OCI-LY1 (cell line): Measurements from ENCODE around the gene MCHR1.

Experiments
- H2AFZ ChIP-seq: fragments of 200-600 bp; sonication (generic), shearing (Covaris generic); 2 replicates; pipeline ENCODE4 v1.6.0; 2014; ENCODE audit warnings: antibody characterized with exemption, mild to moderate bottlenecking, low read length
- H3F3A ChIP-seq: fragments of 200-600 bp; sonication (generic), shearing (Covaris generic); 2 replicates; pipeline ENCODE4 v1.6.0; 2014; ENCODE audit warnings: mild to moderate bottlenecking, antibody characterized with exemption, low read length, moderate library complexity; ENCODE audit not compliant: insufficient read depth
- H3K27ac ChIP-seq: fragments of 200-600 bp; sonication (generic); 2 replicates; pipeline ENCODE4 v1.5.1; 2014; ENCODE audit warnings: low read length, mixed run types, mild to moderate bottlenecking, low read depth; ENCODE audit not compliant: poor library complexity, severe bottlenecking
- H3K27me3 ChIP-seq: fragments of 200-600 bp; sonication (generic); 2 replicates; pipeline ENCODE4 v1.6.0; 2014; ENCODE audit warnings: antibody characterized with exemption, mild to moderate bottlenecking, low read length, moderate library complexity; ENCODE audit not compliant: insufficient read depth
- H3K36me3 ChIP-seq: fragments of 200-600 bp; sonication (generic); 2 replicates; pipeline ENCODE4 v1.6.1; 2014; ENCODE audit warnings: mild to moderate bottlenecking, antibody characterized with exemption, low read length, moderate library complexity, mixed read lengths; ENCODE audit not compliant: insufficient read depth
- H3K4me1 ChIP-seq: fragments of 200-600 bp; sonication (generic); 2 replicates; pipeline ENCODE4 v1.5.1; 2014; ENCODE audit warnings: mild to moderate bottlenecking, low read length, moderate library complexity; ENCODE audit not compliant: insufficient read depth, severe bottlenecking
- H3K4me2 ChIP-seq: fragments of 200-600 bp; sonication (generic), shearing (Covaris generic); 2 replicates; pipeline ENCODE4 v1.6.1; 2014; ENCODE audit warnings: low read length
- H3K4me3 ChIP-seq: fragments of 200-600 bp; sonication (generic); 2 replicates; pipeline ENCODE4 v1.5.1; 2014; ENCODE audit warnings: low read length, low read depth, mild to moderate bottlenecking, mixed read lengths; ENCODE audit not compliant: poor library complexity, severe bottlenecking
- H3K79me2 ChIP-seq: fragments of 200-600 bp; shearing (Covaris generic); 2 replicates; pipeline ENCODE4 v1.6.1; 2016; ENCODE audit warnings: mixed run types, low read length, mixed read lengths; ENCODE audit not compliant: insufficient read depth
- H3K9ac ChIP-seq: fragments of 200-600 bp; sonication (generic), shearing (Covaris generic); 2 replicates; pipeline ENCODE4 v1.6.1; 2014; ENCODE audit warnings: mild to moderate bottlenecking, low read length, mixed read lengths
- H3K9me2 ChIP-seq: fragments of 200-600 bp; sonication (generic), shearing (Covaris generic); 2 replicates; pipeline ENCODE4 v1.6.1; 2014; ENCODE audit warnings: low read depth, mild to moderate bottlenecking, low read length, mixed read lengths
- H3K9me3 ChIP-seq: fragments of 200-600 bp; shearing (Covaris generic); 2 replicates; pipeline ENCODE4 v1.6.1; 2014; ENCODE audit warnings: low read length, mixed read lengths
- H4K20me1 ChIP-seq: fragments of 200-600 bp; sonication (generic), shearing (Covaris generic); 2 replicates; pipeline ENCODE4 v1.6.0; 2016; ENCODE audit warnings: mild to moderate bottlenecking, low read length; ENCODE audit not compliant: insufficient read depth
- CTCF ChIP-seq: fragments of 200-600 bp; sonication (generic), shearing (Covaris generic); IDR thresholded peaks from 2 replicates; pipeline ENCODE4 v1.5.1; 2017; ENCODE audit warnings: mild to moderate bottlenecking, antibody characterized with exemption, low read length, moderate library complexity, mixed read lengths
- EZH2 ChIP-seq: fragments of 200-600 bp; sonication (generic), shearing (Covaris generic); IDR thresholded peaks from 2 replicates; pipeline ENCODE4 v1.8.0; 2017; ENCODE audit warnings: borderline replicate concordance, mixed run types, mild to moderate bottlenecking, antibody characterized with exemption, low read length, moderate library complexity, mixed read lengths

Gene MCHR1

GRCh38 chr22:40708177-40708576, 28.9 kb downstream of the MCHR1 start:
- Histone ChIP-seq H3K79me2 (no peaks in the 10 kb centered on the region), H3K27ac (no peak overlapping the region), H3F3A (no peaks in the 10 kb centered on the region), H3K9ac (no peak overlapping the region), H4K20me1 (no peaks in the 10 kb centered on the region), H3K4me2 (no peak overlapping the region), H3K36me3 (no peaks in the 10 kb centered on the region), H3K27me3 (no peaks in the 10 kb centered on the region; the same call in 1 of the 2 replicates), H3K4me1 (no peaks in the 10 kb centered on the region), H3K9me3 (peaks cover 2% of the 10 kb centered on the region; the same call in 1 of the 2 replicates), H3K9me2 (no peaks in the 10 kb centered on the region), H3K4me3 (no peak overlapping the region), H2AFZ (no peak overlapping the region)
- TF ChIP-seq CTCF (no peak), EZH2 (no peak)

GRCh38 chr22:40709752-40710413, 30.6 kb downstream of the MCHR1 start:
- H3K27me3 ChIP-seq, result no peaks in the 10 kb centered on the region; the same call in 1 of the 2 replicates
- no peaks in the 10 kb centered on the region for H3K79me2 ChIP-seq
- H3K9me2 ChIP-seq, result no peaks in the 10 kb centered on the region
- no peak overlapping the region for H3K4me3 ChIP-seq
- peaks cover 2% of the 10 kb centered on the region; the same call in 1 of the 2 replicates for H3K9me3 ChIP-seq
- no peak for TF ChIP-seq CTCF
- no peak for TF ChIP-seq EZH2
- H3K27ac ChIP-seq, result no peak overlapping the region
- H3K9ac ChIP-seq, result no peak overlapping the region
- no peak overlapping the region for H2AFZ ChIP-seq
- no peaks in the 10 kb centered on the region for H3K36me3 ChIP-seq
- no peak overlapping the region for H3K4me2 ChIP-seq
- H4K20me1 ChIP-seq, result no peaks in the 10 kb centered on the region
- no peaks in the 10 kb centered on the region for H3K4me1 ChIP-seq
- no peaks in the 10 kb centered on the region for H3F3A ChIP-seq

- Histone ChIP-seq H3K36me3 (no peaks in the 10 kb centered on the region), H3K4me1 (no peaks in the 10 kb centered on the region), H3K79me2 (no peaks in the 10 kb centered on the region), H2AFZ (no peak overlapping the region), H3K27me3 (no peaks in the 10 kb centered on the region), H4K20me1 (no peaks in the 10 kb centered on the region), H3K4me3 (no peak overlapping the region), H3K4me2 (no peak overlapping the region), H3K9me2 (no peaks in the 10 kb centered on the region), H3K9ac (no peak overlapping the region), H3F3A (no peaks in the 10 kb centered on the region), H3K27ac (no peak overlapping the region), H3K9me3 (no peaks in the 10 kb centered on the region; the same call in 1 of the 2 replicates)
- no peak for TF ChIP-seq CTCF
- no peak for TF ChIP-seq EZH2
Observed at GRCh38 chr22:40712311-40712710, 33.0 kb downstream of the MCHR1 start.
